Thymus (tissue), 11 donors: ENCODE results near the gene PCBP2. TPM values are rescaled to one million over a fixed set of nuclear protein-coding genes. Genes with fewer than 3 reads are reported as not detected.

ENCODE experiments used
- DNase-seq, 9 donors: peaks; one replicate each; pipeline ENCODE4 v3.0.0-alpha.2; 2013; ENCODE audit warnings: low spot score in 9 of 9, low read depth in 6 of 9, missing footprints in 1 of 9
- H3K27ac ChIP-seq, 2 donors: one replicate each; pipeline ENCODE4 v1.5.1; 2013; ENCODE audit warnings: control low read depth in 1 of 2, low read depth in 1 of 2, low read length in 1 of 2, mild to moderate bottlenecking in 1 of 2, moderate library complexity in 1 of 2
- H3K27me3 ChIP-seq, 2 donors: one replicate each; pipeline ENCODE4 v1.5.1; 2013; ENCODE audit warnings: low read length in 1 of 2; ENCODE audit not compliant: control insufficient read depth in 2 of 2, insufficient read depth in 1 of 2
- H3K36me3 ChIP-seq, 2 donors: one replicate each; pipeline ENCODE4 v1.5.1; 2013; ENCODE audit warnings: low read length in 1 of 2, mild to moderate bottlenecking in 1 of 2, moderate library complexity in 1 of 2; ENCODE audit not compliant: control insufficient read depth in 2 of 2, insufficient read depth in 2 of 2
- H3K4me1 ChIP-seq, 2 donors: one replicate each; pipeline ENCODE4 v1.5.1; 2013; ENCODE audit warnings: low read length in 2 of 2; ENCODE audit not compliant: control insufficient read depth in 2 of 2, insufficient read depth in 2 of 2
- H3K4me3 ChIP-seq, 2 donors: one replicate each; pipeline ENCODE4 v1.5.1; 2013; ENCODE audit warnings: low read length in 2 of 2, control low read depth in 1 of 2, mild to moderate bottlenecking in 1 of 2
- H3K9me3 ChIP-seq, 2 donors: one replicate each; pipeline ENCODE4 v1.5.1; 2013; ENCODE audit warnings: low read length in 1 of 2, mild to moderate bottlenecking in 1 of 2; ENCODE audit not compliant: control insufficient read depth in 2 of 2, insufficient read depth in 1 of 2
- WGBS: extraction: QIAGEN DNeasy Blood & Tissue Kit; methylation state at CpG from one replicate; pipeline ENCODE4 v1.1.7; 2013; 5-methylcytosine and 5-hydroxymethylcytosine counted together
- polyA plus RNA-seq: library from polyadenylated mRNA; stranded (reverse); fragments of 200-250 nt; gene quantifications from one replicate; pipeline ENCODE4 v1.2.3, GENCODE V29; 2013
- total RNA-seq: library from RNA; stranded (reverse); fragments of 120-200 nt; gene quantifications from one replicate; pipeline ENCODE4 v1.2.4, GENCODE V29; 2013
- donor health status: healthy.

The PCBP2 gene
- total and polyA plus RNA-seq, 2 donors: 263 to 606 TPM

DNA sequence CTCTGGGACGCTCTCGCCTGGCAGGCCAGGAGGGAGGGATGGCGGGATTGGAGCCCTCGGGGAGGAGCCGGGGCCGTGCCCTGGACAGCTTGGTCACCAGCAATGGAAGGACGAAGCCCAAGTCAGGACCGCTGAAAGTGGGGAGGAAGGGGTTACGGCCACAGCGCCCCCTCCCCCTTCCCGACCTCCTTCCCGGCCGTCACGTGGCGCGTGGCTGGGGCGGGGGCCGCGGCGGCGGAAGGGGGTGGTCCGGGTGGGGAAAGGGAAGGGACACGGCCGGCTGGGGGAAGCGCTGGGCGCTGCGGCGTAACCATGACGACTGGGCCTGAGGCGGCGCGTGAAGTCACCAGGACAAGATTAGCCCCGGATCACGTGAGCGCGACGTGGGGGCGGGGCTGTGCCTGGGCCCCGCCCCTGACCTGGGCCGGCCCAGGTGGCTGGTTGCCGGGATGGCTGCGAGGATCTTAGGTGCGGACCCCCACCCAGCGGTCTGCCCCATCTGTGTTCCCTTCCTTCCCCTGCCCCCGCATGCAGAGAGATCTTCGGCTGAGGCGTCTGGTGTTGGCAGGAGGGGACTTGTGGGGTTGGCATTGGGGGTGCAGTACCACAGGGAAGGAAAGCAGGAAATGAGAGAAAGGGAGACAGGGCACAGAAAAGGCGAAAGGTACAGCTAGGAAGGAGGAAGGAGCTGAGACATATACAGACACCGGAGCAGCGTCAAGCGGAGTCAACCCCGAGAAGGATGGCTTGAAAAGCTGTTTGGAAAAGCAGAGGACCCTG lies 41.1 kb downstream of the PCBP2 start:
- Histone ChIP-seq H3K9me3 (no peaks in the 10 kb centered on the region), H3K36me3 (peaks cover under 1 to 1% of the 10 kb centered on the region in 2 donors), H3K27me3 (no peaks in the 10 kb centered on the region), H3K27ac (peak overlapping the region; percentile 67 to 82), H3K4me1 (peaks cover 14 to 31% of the 10 kb centered on the region in 2 donors), H3K4me3 (peak overlapping the region; percentile 65 to 67)
- peak; percentile 67 to 89 (median 80) for DNase-seq
- WGBS: 1% methylated on average over 52 of the region's 52 CpGs

DNA sequence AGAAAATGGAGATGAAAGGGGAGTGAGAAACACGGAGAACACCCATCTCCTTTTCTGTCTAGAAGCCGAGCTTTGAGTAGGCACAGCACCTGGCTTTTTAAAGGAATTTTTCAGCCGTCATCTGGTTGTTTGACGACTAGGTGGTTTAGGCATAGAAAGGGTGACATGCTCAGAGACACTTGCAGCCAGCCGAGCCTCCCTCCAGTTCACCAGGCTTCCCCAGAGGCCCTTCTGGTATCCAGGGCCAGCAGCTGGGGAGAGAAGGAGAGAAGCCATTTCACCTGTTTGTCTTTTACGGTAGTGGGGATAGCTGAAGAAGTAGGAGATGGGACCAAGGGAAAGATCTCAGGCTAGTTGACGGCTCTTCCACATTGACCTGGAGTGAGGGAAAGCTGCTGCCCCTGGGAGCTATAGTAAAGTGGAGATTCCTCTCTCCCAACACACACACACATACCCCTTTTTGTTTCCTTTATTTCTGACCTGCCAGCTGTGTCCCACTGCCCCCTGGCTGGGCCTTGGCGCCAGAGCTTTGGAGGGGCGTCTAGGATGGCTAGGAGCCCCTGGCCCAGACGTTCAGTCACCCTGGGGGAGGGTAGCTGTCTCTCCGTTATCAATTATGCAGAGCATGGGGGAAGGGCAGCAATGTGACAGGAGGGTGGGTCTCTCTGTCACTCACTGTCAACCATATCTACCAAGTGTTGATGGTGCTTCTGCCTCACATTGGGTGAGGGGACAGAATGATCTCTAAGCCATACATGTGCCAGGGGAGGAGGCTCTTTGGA lies 41.9 kb downstream of the PCBP2 start:
- Histone ChIP-seq H3K4me1 (peaks cover 15 to 39% of the 10 kb centered on the region in 2 donors), H3K36me3 (no peaks in the 10 kb centered on the region), H3K9me3 (no peaks in the 10 kb centered on the region), H3K4me3 (peak overlapping the region; percentile 65 to 67), H3K27me3 (no peaks in the 10 kb centered on the region), H3K27ac (peak overlapping the region; percentile 67 to 82)
- no peak for DNase-seq
- WGBS: 46% methylated on average over 11 of the region's 11 CpGs

DNA sequence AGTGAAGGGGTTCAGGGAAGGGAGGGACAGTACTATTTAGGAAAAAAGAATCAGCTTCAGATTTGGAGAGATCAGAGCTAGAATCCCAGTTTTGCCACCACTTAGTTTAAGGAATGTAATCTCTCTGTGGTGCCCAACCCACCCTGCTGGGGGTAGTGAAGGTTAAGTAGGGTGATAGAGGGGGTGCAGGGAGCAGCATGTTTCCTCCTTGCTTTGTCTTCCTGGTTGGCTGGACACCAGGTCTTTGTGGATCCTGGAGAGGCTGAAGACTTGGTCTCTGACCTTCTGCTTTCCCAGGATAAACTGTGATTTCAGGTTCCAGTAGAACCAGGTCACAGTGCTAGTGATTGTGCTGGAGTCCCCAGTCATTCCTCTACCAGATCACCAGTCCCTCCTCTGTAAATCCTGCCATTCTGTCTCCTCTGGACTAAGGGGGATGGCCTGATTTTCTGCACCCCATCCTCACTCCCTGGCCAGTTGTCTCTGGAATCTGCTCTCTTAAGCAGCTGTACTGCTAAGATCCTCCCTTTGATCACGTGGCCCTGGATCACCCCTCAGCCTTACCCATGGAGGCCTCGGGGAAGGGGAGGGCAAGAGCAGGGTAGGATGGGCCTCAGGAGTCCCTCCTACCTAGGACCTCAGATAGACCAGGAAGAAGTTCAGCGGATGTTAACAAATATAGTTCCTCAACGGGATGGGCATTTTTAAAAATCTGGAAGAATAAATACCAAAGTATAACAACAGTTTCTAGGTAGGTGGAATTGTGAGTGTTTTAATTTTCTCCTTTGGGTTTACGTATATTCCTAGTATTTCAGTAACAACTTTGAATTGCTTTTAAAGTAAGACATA lies 44.2 kb downstream of the PCBP2 start:
- WGBS: 65% methylated on average over 5 of the region's 5 CpGs
- Histone ChIP-seq H3K4me1 (peaks cover 18 to 52% of the 10 kb centered on the region in 2 donors), H3K9me3 (no peaks in the 10 kb centered on the region), H3K27me3 (no peaks in the 10 kb centered on the region), H3K27ac (no peak overlapping the region), H3K36me3 (no peaks in the 10 kb centered on the region), H3K4me3 (no peak overlapping the region)
- DNase-seq: peak in 1 of 9 donors; percentile 20

DNA sequence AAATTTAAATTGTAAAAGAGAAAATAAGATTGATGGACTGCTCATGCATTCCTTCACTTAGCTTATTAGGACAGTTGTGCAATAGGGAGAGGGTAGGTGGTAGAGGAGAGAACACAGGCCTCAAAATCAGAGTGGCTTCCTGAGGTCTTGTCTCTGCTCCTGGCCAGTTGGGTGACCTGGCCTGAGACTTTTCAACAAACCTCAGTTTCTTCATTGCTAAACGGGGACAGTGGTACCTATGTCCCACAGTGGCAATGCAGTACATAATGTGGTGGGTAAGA lies 44.8 kb downstream of the PCBP2 start:
- no peak overlapping the region for H3K4me3 ChIP-seq

DNA sequence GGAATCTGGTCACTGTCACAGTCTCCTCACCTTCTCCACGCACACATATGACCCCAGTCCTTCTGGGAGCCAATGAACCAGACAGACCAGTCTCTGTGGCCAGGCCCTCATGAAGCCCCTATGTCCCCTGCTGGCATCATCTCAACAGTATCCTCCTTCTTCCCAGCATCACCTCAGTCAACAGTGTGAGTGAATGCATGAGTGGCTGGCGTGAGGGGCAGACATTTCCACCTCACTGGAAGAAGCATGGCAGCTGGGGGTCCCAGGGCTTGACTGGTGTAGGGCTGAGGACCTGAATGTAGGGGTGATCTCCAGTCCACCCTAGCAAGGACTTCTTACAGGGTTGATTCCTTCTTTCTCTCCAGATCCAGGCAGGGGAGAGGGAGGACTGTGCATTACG lies 45.6 kb downstream of the PCBP2 start:
- no peaks in the 10 kb centered on the region for H3K9me3 ChIP-seq
- no peaks in the 10 kb centered on the region for H3K36me3 ChIP-seq
- H3K27ac ChIP-seq: no peak overlapping the region
- peaks cover 27 to 57% of the 10 kb centered on the region in 2 donors for H3K4me1 ChIP-seq
- WGBS: 97% methylated on average over 3 of the region's 3 CpGs
- no peaks in the 10 kb centered on the region for H3K27me3 ChIP-seq
- no peak overlapping the region for H3K4me3 ChIP-seq
- no peak for DNase-seq

More for the DNA sequence above, 44.8 kb downstream of the PCBP2 start:
- Histone ChIP-seq H3K27ac (no peak overlapping the region), H3K4me1 (peaks cover 21 to 55% of the 10 kb centered on the region in 2 donors), H3K36me3 (no peaks in the 10 kb centered on the region), H3K9me3 (no peaks in the 10 kb centered on the region), H3K27me3 (no peaks in the 10 kb centered on the region)
- WGBS: 100% methylated on average over 1 of the region's 1 CpG
- DNase-seq: no peak

DNA sequence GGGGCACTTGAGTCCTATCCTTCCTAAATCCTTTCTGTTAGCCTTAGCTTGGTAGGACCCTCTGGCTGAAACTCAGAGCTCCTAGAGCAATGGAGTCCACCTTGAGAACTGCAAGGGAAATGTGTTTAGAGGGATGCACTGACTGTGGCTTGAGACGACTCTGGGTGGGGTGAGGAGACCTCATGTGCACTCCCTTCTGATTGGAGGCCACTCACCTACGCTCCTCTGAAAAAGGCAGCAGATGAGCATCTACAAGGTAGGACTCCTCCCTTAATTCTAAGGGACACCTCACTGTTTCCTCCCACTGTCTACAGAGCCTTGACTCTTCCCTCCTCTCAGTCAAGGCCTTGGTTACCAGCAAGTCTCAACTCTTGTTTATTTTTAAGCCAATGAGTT lies 46.3 kb downstream of the PCBP2 start:
- peak overlapping the region in 1 of 2 donors; percentile 46 for H3K4me3 ChIP-seq

DNA sequence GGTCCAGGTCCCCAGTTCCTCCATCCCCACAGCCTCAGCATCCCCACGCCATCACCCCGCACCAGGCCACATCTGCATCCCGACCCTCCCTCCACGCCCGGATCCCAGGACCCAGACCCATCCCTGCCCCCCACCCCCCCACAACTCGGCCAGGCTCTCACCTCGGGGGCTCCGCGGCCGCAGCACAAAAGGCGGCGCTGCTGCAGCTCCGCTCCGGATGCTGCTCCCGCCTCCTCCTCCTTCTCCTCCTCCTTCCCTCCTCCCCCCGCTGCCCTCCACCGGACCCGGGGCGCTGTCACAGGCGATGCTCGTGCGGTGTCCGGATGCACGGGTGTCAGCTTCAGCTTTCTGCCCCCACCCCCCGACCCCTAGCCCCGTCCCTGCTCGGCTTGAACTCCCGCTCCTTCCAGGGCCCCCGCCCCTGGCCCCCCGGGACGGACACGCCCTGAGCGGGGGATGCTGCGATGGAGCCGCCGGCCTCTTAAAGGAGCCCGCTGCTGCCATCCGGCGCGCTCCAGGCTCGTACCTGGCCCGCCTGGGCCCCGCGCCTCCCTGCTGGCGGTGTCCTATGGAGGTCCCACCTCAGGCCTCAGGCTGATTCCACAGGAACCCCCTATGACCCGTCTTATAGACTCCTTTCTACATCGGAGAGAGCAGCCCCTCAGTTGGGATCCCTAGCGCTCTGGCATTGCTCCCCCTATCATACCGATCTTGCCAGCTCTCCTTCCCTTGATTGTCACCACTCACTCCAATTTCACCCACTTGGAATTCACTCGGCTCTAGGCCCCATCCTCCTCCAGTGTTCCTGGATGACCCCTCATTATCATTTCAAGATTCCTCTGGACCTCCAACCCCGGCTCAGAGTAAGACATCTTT lies 47.6 kb downstream of the PCBP2 start, which contains the start of gene MAP3K12:
TSS of gene MAP3K12 (minus strand) at position 193 of the 876 bp plus-strand sequence. CDS start 12,067 bp downstream, outside the sequence.
- H3K36me3 ChIP-seq: peaks cover 0 to 2% of the 10 kb centered on the region in 2 donors
- peak within 1 kb of the TSS; percentile 91 to 97 for H3K27ac ChIP-seq
- DNase-seq: peak in 4 of 9 donors; percentile 31 to 73 (median 58)
- peaks cover 16 to 43% of the 10 kb centered on the region in 2 donors for H3K4me1 ChIP-seq
- H3K9me3 ChIP-seq: no peaks in the 10 kb centered on the region
- WGBS: 2% methylated on average over 51 of the region's 51 CpGs
- no peaks in the 10 kb centered on the region for H3K27me3 ChIP-seq
- H3K4me3 ChIP-seq: peak within 1 kb of the TSS; percentile 46 to 65

More for the DNA sequence above, 46.3 kb downstream of the PCBP2 start:
- WGBS: 92% methylated on average over 2 of the region's 2 CpGs
- H3K4me1 ChIP-seq: peaks cover 27 to 56% of the 10 kb centered on the region in 2 donors
- H3K27me3 ChIP-seq: no peaks in the 10 kb centered on the region
- H3K36me3 ChIP-seq: no peaks in the 10 kb centered on the region
- H3K9me3 ChIP-seq: no peaks in the 10 kb centered on the region
- no peak for DNase-seq
- peak overlapping the region in 1 of 2 donors; percentile 18 for H3K27ac ChIP-seq

DNA sequence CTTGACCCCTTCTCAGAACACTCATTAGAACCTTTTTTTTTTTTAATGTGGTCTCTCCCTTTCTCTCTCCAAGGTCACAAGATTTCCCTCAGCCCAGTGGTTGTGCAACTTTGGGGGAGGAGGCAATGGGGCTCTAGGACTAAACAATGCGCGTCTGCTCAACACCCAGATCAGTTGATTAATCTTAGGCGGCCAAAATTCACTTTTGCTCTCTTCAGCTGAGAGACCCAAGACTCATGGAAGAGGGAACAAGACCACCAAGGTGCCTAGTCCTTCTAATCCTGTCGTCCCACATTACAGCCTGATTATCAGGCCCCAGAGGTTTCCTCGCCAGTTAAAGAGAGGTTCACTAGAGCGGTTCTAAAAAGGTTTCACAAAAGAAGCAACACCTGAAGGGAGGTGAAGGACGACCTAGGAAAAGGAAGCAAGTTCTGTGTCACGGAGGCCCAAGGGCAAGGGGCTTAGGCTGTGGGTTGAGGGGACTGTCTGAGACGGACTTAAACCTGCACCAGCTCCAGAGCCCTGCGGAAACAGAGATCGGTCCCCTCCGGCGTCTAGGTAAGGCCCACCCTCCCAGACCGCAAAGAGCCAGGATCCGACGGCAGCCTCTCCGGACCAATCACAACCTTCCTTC lies 48.4 kb downstream of the PCBP2 start:
- Histone ChIP-seq H3K36me3 (peaks cover 6 to 10% of the 10 kb centered on the region in 2 donors), H3K27ac (peak overlapping the region; percentile 91 to 97), H3K27me3 (no peaks in the 10 kb centered on the region), H3K4me3 (peak overlapping the region; percentile 46 to 65), H3K4me1 (peaks cover 13 to 40% of the 10 kb centered on the region in 2 donors), H3K9me3 (no peaks in the 10 kb centered on the region)
- no peak for DNase-seq
- 7% methylated on average over 17 of the region's 17 CpGs for WGBS
